Measurements from ENCODE around the gene NAV1. TPM values are rescaled to one million over a fixed set of nuclear protein-coding genes. Genes with fewer than 3 reads are reported as not detected.

Gene NAV1
- total and polyA plus RNA-seq, 9 of the 15 experiments (the other 6 are each of a cell fraction or from before 2014, with no cell fraction given) = 0.91 to 16.8 (median 3.2) TPM

DNA sequence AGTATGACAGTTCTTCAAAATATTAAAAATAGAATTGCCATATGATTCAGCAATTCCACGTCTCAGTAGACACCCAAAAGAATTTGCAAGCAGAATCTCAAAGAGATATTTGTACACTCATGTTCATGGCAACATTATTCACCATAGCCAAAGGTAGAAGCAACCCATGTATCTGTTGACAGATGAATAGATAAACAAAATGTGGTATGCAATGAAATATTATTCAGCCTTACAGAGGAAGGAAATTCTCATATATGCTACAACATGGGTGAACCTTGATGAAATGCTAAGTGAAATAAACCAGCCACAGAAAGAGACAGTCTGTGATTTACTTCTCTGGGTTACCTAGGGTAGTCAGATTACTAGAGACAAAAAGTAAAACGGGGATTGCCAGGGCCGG is 47.0 kb downstream of the NAV1 start:
- H3K9ac ChIP-seq (ENCODE audit: insufficient read depth in 1 of 2, low read depth in 2 of 2, low read length in 2 of 2) = no peak overlapping the region
- BruUV-seq (replicated peaks) = no TSS peak
- H3K79me2 ChIP-seq (ENCODE audit: control insufficient read depth, insufficient read depth, low read length) = no peaks in the 10 kb centered on the region
- H2AFZ ChIP-seq (ENCODE audit: low read depth, low read length) = no peak overlapping the region
- TF ChIP-seq KLF6 (CRISPR knock-in tag; IDR thresholded peaks at IDR 0.05; ENCODE audit: borderline replicate concordance) (no peak), SETDB1 (IDR thresholded peaks at IDR 0.05; ENCODE audit: low read length) (no peak), C11orf30 (IDR thresholded peaks at IDR 0.05; ENCODE audit: low read depth) (peak; percentile 39; the same call in 1 of the 2 replicates), JUNB (CRISPR knock-in tag; conservative IDR thresholded peaks at IDR 0.05) (no peak), HMGN3 (IDR thresholded peaks at IDR 0.05; ENCODE audit: borderline replicate concordance, extremely low read depth, insufficient read length, low read depth, low read length) (no peak), ZNF316 (IDR thresholded peaks at IDR 0.05) (peak; percentile 46), POLR3A (IDR thresholded peaks at IDR 0.05; ENCODE audit: borderline replicate concordance, extremely low read depth, insufficient read depth, insufficient read length) (no peak), MAFG (tag; conservative IDR thresholded peaks at IDR 0.05) (peak; percentile 45; the same call in 1 of the 2 replicates), ZNF609 (CRISPR knock-in tag; IDR thresholded peaks at IDR 0.05; ENCODE audit: borderline replicate concordance) (no peak)
- TF ChIP-seq, protein P1, sequence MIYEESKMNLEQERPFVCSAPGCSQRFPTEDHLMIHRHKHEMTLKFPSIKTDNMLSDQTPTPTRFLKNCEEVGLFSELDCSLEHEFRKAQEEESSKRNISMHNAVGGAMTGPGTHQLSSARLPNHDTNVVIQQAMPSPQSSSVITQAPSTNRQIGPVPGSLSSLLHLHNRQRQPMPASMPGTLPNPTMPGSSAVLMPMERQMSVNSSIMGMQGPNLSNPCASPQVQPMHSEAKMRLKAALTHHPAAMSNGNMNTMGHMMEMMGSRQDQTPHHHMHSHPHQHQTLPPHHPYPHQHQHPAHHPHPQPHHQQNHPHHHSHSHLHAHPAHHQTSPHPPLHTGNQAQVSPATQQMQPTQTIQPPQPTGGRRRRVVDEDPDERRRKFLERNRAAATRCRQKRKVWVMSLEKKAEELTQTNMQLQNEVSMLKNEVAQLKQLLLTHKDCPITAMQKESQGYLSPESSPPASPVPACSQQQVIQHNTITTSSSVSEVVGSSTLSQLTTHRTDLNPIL (CRISPR knock-in tag; IDR thresholded peaks at IDR 0.05) = no peak
- TF ChIP-seq, protein P2, sequence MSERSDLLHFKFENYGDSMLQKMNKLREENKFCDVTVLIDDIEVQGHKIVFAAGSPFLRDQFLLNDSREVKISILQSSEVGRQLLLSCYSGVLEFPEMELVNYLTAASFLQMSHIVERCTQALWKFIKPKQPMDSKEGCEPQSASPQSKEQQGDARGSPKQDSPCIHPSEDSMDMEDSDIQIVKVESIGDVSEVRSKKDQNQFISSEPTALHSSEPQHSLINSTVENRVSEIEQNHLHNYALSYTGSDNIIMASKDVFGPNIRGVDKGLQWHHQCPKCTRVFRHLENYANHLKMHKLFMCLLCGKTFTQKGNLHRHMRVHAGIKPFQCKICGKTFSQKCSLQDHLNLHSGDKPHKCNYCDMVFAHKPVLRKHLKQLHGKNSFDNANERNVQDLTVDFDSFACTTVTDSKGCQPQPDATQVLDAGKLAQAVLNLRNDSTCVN (CRISPR knock-in tag; IDR thresholded peaks at IDR 0.05) = no peak
- POLR2A ChIA-PET = interaction anchor here (1.2 kb wide), 1 partner anchor 10 kb away, joined by 5 read pairs; no protein-coding TSS in a partner anchor
- H3K4me2 ChIP-seq (ENCODE audit: insufficient read depth, low read length) = no peak overlapping the region
- H3K27ac ChIP-seq (ENCODE audit: extremely low read depth, low read depth, low read length) = no peak overlapping the region
- H3K27me3 ChIP-seq (ENCODE audit: control insufficient read depth in 2 of 2, insufficient read depth in 2 of 2, low read length in 2 of 2) = no peaks in the 10 kb centered on the region
- DNase-seq (ENCODE audit: extremely low read depth in 1 of 4, low spot score in 3 of 4) (no peak), FAIRE-seq (no peak), ATAC-seq (no peak)
- H3K4me3 ChIP-seq = no peak overlapping the region
- no peaks in the 10 kb centered on the region for H4K20me1 ChIP-seq (replicated peaks; ENCODE audit: control insufficient read depth, insufficient read depth, low read length)
- H3K36me3 ChIP-seq (ENCODE audit: control insufficient read depth, insufficient read depth, low read length) = no peaks in the 10 kb centered on the region
- in situ Hi-C loops (cut with MboI) (no loop called here), intact Hi-C loops (cut with micrococcal nuclease) (no loop called here)
- 15% methylated on average over 3 of the region's 3 CpGs for WGBS (ENCODE audit: insufficient coverage, low coverage, missing lambda C conversion rate)
- CTCF ChIA-PET (ENCODE audit: low intra/inter-chr PET ratio) = no interaction called here
- no peaks in the 10 kb centered on the region for H3K9me1 ChIP-seq (ENCODE audit: control insufficient read depth, insufficient read depth, low read length)
- peaks cover 26 to 40% of the 10 kb centered on the region in 2 experiments for H3K4me1 ChIP-seq (replicated peaks in 1 of 2; ENCODE audit: control insufficient read depth in 2 of 2, insufficient read depth in 2 of 2, low read length in 2 of 2)
- no peaks in the 10 kb centered on the region for H3K9me3 ChIP-seq (replicated peaks; ENCODE audit: control insufficient read depth, insufficient read depth, low read depth, low read length)

All from K562 (cell line).